CD4-positive, alpha-beta T cell treated with Interleukin-6 for 4 hours (primary cell): ENCODE results near the gene MTMR11.
A peak's percentile ranks its signal among the peaks of the same experiment; 100 is the strongest.

Experiments
- DNase-seq: peaks from one replicate; pipeline ENCODE4 v3.0.0-alpha.2; 2020; ENCODE audit warnings: mixed read lengths

MTMR11 gene

GRCh38 chr1:149933208-149933607 lies 3.5 kb downstream of the MTMR11 start:
- DNase-seq: no peak

- no peak for DNase-seq
These were observed 4.2 kb downstream of the MTMR11 start for GRCh38 chr1:149932474-149932873.

GRCh38 chr1:149931212-149931790 lies 5.4 kb downstream of the MTMR11 start:
- DNase-seq: no peak

- DNase-seq: no peak
These were observed 6.8 kb downstream of the MTMR11 start for GRCh38 chr1:149929856-149930255.

GRCh38 chr1:149928401-149928724 lies 8.3 kb downstream of the MTMR11 start:
- no peak for DNase-seq

- peak; percentile 97 for DNase-seq
These were observed 8.9 kb downstream of the MTMR11 start, which contains the start of gene SF3B4 for GRCh38 chr1:149927563-149928400. TSS of gene SF3B4 (minus strand) at chr1:149927803. CDS start at chr1:149927759, 44 bp downstream.

- DNase-seq: no peak
These were observed 9.6 kb downstream of the MTMR11 start for GRCh38 chr1:149927056-149927562.

GRCh38 chr1:149926296-149926695 lies 10.4 kb downstream of the MTMR11 start:
- no peak for DNase-seq

- no peak for DNase-seq
These were observed 10.9 kb downstream of the MTMR11 start for GRCh38 chr1:149925751-149926150.

GRCh38 chr1:149925345-149925744 lies 11.3 kb downstream of the MTMR11 start:
- DNase-seq: no peak

- no peak for DNase-seq
These were observed 13.1 kb downstream of the MTMR11 start for GRCh38 chr1:149923626-149924025.

GRCh38 chr1:149917571-149918144 lies 19.0 kb downstream of the MTMR11 start, which contains the start of gene SV2A:
TSS of gene SV2A (minus strand) at chr1:149917844. CDS start at chr1:149913840, 4,004 bp downstream.
- DNase-seq: peak; percentile 74

GRCh38 chr1:149916898-149917252 lies 19.8 kb downstream of the MTMR11 start:
- no peak for DNase-seq

- no peak for DNase-seq
These were observed 20.3 kb downstream of the MTMR11 start for GRCh38 chr1:149916193-149916897.

GRCh38 chr1:149915429-149916192 lies 21.1 kb downstream of the MTMR11 start:
- DNase-seq: no peak

- no peak for DNase-seq
These were observed 22.1 kb downstream of the MTMR11 start for GRCh38 chr1:149914545-149914944.

- DNase-seq: no peak
These were observed 30.1 kb downstream of the MTMR11 start for GRCh38 chr1:149906570-149907075.

- DNase-seq: no peak
These were observed 32.7 kb downstream of the MTMR11 start for GRCh38 chr1:149903836-149904491.

- peak; percentile 84 for DNase-seq
These were observed 37.0 kb downstream of the MTMR11 start, which contains the start of gene BOLA1 for GRCh38 chr1:149899460-149900284. TSS of gene BOLA1 (plus strand) at chr1:149899568. CDS start at chr1:149900060, 492 bp downstream.

GRCh38 chr1:149896575-149896974 lies 40.1 kb downstream of the MTMR11 start:
- DNase-seq: no peak

- no peak for DNase-seq
These were observed 47.7 kb downstream of the MTMR11 start for GRCh38 chr1:149888999-149889289.
